Stomach (tissue), 9 donors: ENCODE measurements around the gene ZNF627. TPM values are rescaled to one million over a fixed set of nuclear protein-coding genes. Genes with fewer than 3 reads are reported as not detected.
"Not testable (repeated sequence)": the region's sequence is repeated elsewhere in the genome, so short reads cannot be mapped to it uniquely, and the experiment has no call there.

Source experiments
- DNase-seq, 2 donors: peaks; one replicate each; pipeline versions ENCODE4 v3.0.0 to v3.0.0-alpha.2; 2013 to 2019
- H3K27ac ChIP-seq, 5 donors: fragments of 200-600 bp in 4 of 5; sonication (generic) in 4 of 5; one replicate each; pipeline ENCODE4 v1.5.1; 2013 to 2019; ENCODE audit warnings: mild to moderate bottlenecking in 1 of 5, moderate library complexity in 1 of 5
- H3K27me3 ChIP-seq, 3 donors: fragments of 200-600 bp; sonication (generic); one replicate each; pipeline ENCODE4 v1.5.1; 2017 to 2019; ENCODE audit warnings: mixed run types in 1 of 3
- H3K36me3 ChIP-seq, 4 donors: fragments of 200-600 bp; sonication (generic); 1 replicate in 3 of 4; 2 replicates in 1 of 4; pipeline ENCODE4 v1.5.1; 2016 to 2019
- H3K4me1 ChIP-seq, 4 donors: fragments of 200-600 bp; sonication (generic); one replicate each; pipeline ENCODE4 v1.5.1; 2016 to 2019
- H3K4me3 ChIP-seq, 4 donors: fragments of 200-600 bp; sonication (generic) in 3 of 4; one replicate each; pipeline ENCODE4 v1.5.1; 2016 to 2019; ENCODE audit warnings: mild to moderate bottlenecking in 1 of 4
- H3K9me3 ChIP-seq, 4 donors: fragments of 200-600 bp; sonication (generic); one replicate each; pipeline ENCODE4 v1.5.1; 2016 to 2019
- CTCF ChIP-seq, 7 experiments: fragments of 450-650 bp in 4 of 7; fragments of 200-600 bp in 3 of 7; sonication (generic) in 3 of 7; IDR thresholded peaks; one replicate each; pipeline ENCODE4 v1.5.1; 2016 to 2019; ENCODE audit warnings: antibody characterized with exemption in 7 of 7, control low read depth in 2 of 7, mild to moderate bottlenecking in 1 of 7
- EP300 ChIP-seq: sonication (generic); formaldehyde crosslinking; IDR thresholded peaks from one replicate; pipeline ENCODE4 v1.6.1; 2017; ENCODE audit warnings: antibody characterized with exemption
- POLR2A ChIP-seq, 4 donors: fragments of 450-650 bp; IDR thresholded peaks; one replicate each; pipeline ENCODE4 v1.6.1; 2016; ENCODE audit warnings: antibody characterized with exemption in 4 of 4, control low read depth in 2 of 4, mild to moderate bottlenecking in 1 of 4, moderate library complexity in 1 of 4
- POLR2AphosphoS5 ChIP-seq, 3 donors: sonication (generic); formaldehyde crosslinking; IDR thresholded peaks; one replicate each; pipeline ENCODE4 v1.6.1; 2016; ENCODE audit warnings: antibody characterized with exemption in 3 of 3
- WGBS, 5 donors: extraction: QIAGEN DNeasy Blood & Tissue Kit in 3 of 5; methylation state at CpG; one replicate each; pipeline versions ENCODE4 v1.1.5 to v1.1.7; 2013 to 2018; 5-methylcytosine and 5-hydroxymethylcytosine counted together
- intact Hi-C: fragments of 100-400 bp; cut with DNase I; formaldehyde crosslinking; loops from one replicate; pipeline ENCODE4 v1.15.1; 2023; ENCODE audit warnings: low total_unique reads
- polyA plus RNA-seq, 3 donors: library from polyadenylated mRNA; stranded (reverse); fragments of 200-250 nt; gene quantifications; one replicate each; pipeline ENCODE4 v1.2.3, GENCODE V29; 2013
- total RNA-seq, 5 donors: library from RNA; depleted of rRNA; stranded (reverse); fragments of >200 nt; gene quantifications; one replicate each; pipeline versions ENCODE4 v1.1.0 to v1.2.3, GENCODE V29; 2014 to 2016
- donor health status: healthy with polysubstance abuse.
- donor health status: Bipolar disorder and iron deficiency.
- donor health status: healthy.

The ZNF627 gene
- total and polyA plus RNA-seq, 8 donors, result 1.4 to 21.7 (median 6.4) TPM; not detected in 1

- Histone ChIP-seq H3K27me3 (no peaks in the 10 kb centered on the region), H3K36me3 (no peaks in the 10 kb centered on the region), H3K9me3 (no peaks in the 10 kb centered on the region), H3K4me1 (peaks cover 12 to 32% (median 19%) of the 10 kb centered on the region in 4 donors), H3K4me3 (no peak overlapping the region), H3K27ac (peak overlapping the region in 2 of 5 donors; percentile 89 to 92)
- peak in 1 of 2 donors; percentile 25 for DNase-seq
- WGBS, 5 donors, result 85 to 89% (median 87%) methylated on average over 10 of the region's 10 CpGs
- intact Hi-C loops, result no loop called here
- TF ChIP-seq EP300, result no peak
Measured at GRCh38 chr19:11596156-11596555, 1.1 kb upstream of the ZNF627 start.

GRCh38 chr19:11598103-11598483 lies 810 bp downstream of the ZNF627 start:
- Histone ChIP-seq H3K27me3 (no peaks in the 10 kb centered on the region), H3K4me1 (peaks cover 12 to 37% (median 19%) of the 10 kb centered on the region in 4 donors), H3K27ac (peak overlapping the region; percentile 85 to 92 (median 89)), H3K9me3 (no peaks in the 10 kb centered on the region), H3K4me3 (peak overlapping the region; percentile 78 to 93 (median 91)), H3K36me3 (no peaks in the 10 kb centered on the region)
- intact Hi-C loops, result no loop called here
- TF ChIP-seq POLR2AphosphoS5 (IDR thresholded peaks at IDR 0.05), result no peak
- no peak for TF ChIP-seq POLR2A (IDR thresholded peaks at IDR 0.05)
- no peak for TF ChIP-seq EP300
- TF ChIP-seq CTCF (IDR thresholded peaks at IDR 0.05), result no peak
- WGBS, 5 donors, result 59 to 70% (median 66%) methylated on average over 10 of the region's 10 CpGs
- no peak for DNase-seq

- TF ChIP-seq EP300, result no peak
- TF ChIP-seq CTCF (IDR thresholded peaks at IDR 0.05), result no peak
- no peak for TF ChIP-seq POLR2A (IDR thresholded peaks at IDR 0.05)
- no peak for TF ChIP-seq POLR2AphosphoS5 (IDR thresholded peaks at IDR 0.05)
- Histone ChIP-seq H3K27ac (no peak overlapping the region), H3K36me3 (peaks cover 0 to 2% (median under 1%) of the 10 kb centered on the region in 4 donors), H3K27me3 (no peaks in the 10 kb centered on the region), H3K4me1 (peaks cover 12 to 37% (median 19%) of the 10 kb centered on the region in 4 donors), H3K9me3 (no peaks in the 10 kb centered on the region), H3K4me3 (peak overlapping the region in 2 of 4 donors; percentile 92 to 93)
- no peak for DNase-seq
- intact Hi-C loops, result no loop called here
- WGBS, 5 donors, result 91 to 100% (median 98%) methylated on average over 2 of the region's 2 CpGs
Measured at GRCh38 chr19:11598746-11599145, 1.5 kb downstream of the ZNF627 start.

- DNase-seq, intact Hi-C loops, H3K27ac ChIP-seq, H3K9me3 ChIP-seq, H3K4me3 ChIP-seq, H3K27me3 ChIP-seq: not testable (repeated sequence)
- H3K36me3 ChIP-seq, result peaks cover 0 to 11% (median 8%) of the 10 kb centered on the region in 4 donors
- 93 to 96% (median 94%) methylated on average over 8 of the region's 8 CpGs for WGBS, 5 donors
- H3K4me1 ChIP-seq, result peaks cover 12 to 37% (median 19%) of the 10 kb centered on the region in 4 donors
Measured at GRCh38 chr19:11599704-11600103, 2.4 kb downstream of the ZNF627 start.

- no peak for TF ChIP-seq POLR2AphosphoS5 (IDR thresholded peaks at IDR 0.05)
- no peak for TF ChIP-seq EP300
- no peak for TF ChIP-seq CTCF (IDR thresholded peaks at IDR 0.05)
- no peak for TF ChIP-seq POLR2A (IDR thresholded peaks at IDR 0.05)
- intact Hi-C loops, result no loop called here
- peaks cover 0 to 10% (median 4%) of the 10 kb centered on the region in 4 donors for H3K9me3 ChIP-seq
- H3K4me3 ChIP-seq, result no peak overlapping the region
- 90 to 98% (median 96%) methylated on average over 8 of the region's 8 CpGs for WGBS, 5 donors
- H3K36me3 ChIP-seq, result peaks cover 4 to 38% (median 25%) of the 10 kb centered on the region in 4 donors
- DNase-seq, result no peak
- H3K27ac ChIP-seq, result no peak overlapping the region
- no peaks in the 10 kb centered on the region for H3K27me3 ChIP-seq
- peaks cover 0 to 2% (median 0%) of the 10 kb centered on the region in 4 donors for H3K4me1 ChIP-seq
Measured at GRCh38 chr19:11606484-11606883, 9.2 kb downstream of the ZNF627 start.
